Suprapubic skin (tissue), 4 donors: Measurements from ENCODE around the gene NMB.

Source experiments
- EP300 ChIP-seq: sonication (generic); formaldehyde crosslinking; IDR thresholded peaks from one replicate; pipeline ENCODE4 v1.6.1; 2017; ENCODE audit warnings: antibody characterized with exemption
- POLR2A ChIP-seq, 2 donors: fragments of 450-650 bp; IDR thresholded peaks; one replicate each; pipeline ENCODE4 v1.6.1; 2017; ENCODE audit warnings: antibody characterized with exemption in 2 of 2, mild to moderate bottlenecking in 2 of 2, moderate library complexity in 2 of 2
- POLR2AphosphoS5 ChIP-seq, 3 donors: sonication (generic); formaldehyde crosslinking; IDR thresholded peaks; one replicate each; pipeline ENCODE4 v1.6.1; 2017; ENCODE audit warnings: antibody characterized with exemption in 3 of 3
- TF ChIP-seq, protein P1 (sequence below), 2 donors: fragments of 200-600 bp in 1 of 2; fragments of 450-650 bp in 1 of 2; sonication (generic) in 1 of 2; IDR thresholded peaks; one replicate each; pipeline ENCODE4 v1.5.1; 2016 to 2019; ENCODE audit warnings: antibody characterized with exemption in 2 of 2, mild to moderate bottlenecking in 1 of 2, moderate library complexity in 1 of 2

DNA sequence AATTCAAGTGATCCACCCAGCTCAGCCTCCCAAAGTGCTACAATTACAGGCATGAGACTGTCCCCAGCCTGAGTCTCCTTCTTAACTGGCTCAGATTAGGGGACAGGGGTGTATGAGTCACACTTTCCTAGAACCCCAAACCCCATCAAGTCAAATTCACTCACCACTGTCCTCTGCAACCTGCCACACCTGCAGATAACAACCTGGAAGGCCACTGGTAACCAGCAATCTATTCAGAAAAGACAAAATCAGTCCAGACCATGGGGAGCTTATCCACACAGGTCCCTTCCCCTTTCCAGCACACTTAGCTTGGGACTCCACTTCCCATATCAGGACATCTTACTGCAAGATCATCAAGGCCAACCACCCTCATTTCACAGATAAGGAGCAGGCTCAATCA is 10.3 kb downstream of the NMB start:
- TF ChIP-seq, protein P1, sequence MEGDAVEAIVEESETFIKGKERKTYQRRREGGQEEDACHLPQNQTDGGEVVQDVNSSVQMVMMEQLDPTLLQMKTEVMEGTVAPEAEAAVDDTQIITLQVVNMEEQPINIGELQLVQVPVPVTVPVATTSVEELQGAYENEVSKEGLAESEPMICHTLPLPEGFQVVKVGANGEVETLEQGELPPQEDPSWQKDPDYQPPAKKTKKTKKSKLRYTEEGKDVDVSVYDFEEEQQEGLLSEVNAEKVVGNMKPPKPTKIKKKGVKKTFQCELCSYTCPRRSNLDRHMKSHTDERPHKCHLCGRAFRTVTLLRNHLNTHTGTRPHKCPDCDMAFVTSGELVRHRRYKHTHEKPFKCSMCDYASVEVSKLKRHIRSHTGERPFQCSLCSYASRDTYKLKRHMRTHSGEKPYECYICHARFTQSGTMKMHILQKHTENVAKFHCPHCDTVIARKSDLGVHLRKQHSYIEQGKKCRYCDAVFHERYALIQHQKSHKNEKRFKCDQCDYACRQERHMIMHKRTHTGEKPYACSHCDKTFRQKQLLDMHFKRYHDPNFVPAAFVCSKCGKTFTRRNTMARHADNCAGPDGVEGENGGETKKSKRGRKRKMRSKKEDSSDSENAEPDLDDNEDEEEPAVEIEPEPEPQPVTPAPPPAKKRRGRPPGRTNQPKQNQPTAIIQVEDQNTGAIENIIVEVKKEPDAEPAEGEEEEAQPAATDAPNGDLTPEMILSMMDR (IDR thresholded peaks at IDR 0.05): no peak
- TF ChIP-seq EP300: no peak
- TF ChIP-seq POLR2AphosphoS5 (IDR thresholded peaks at IDR 0.05): no peak
- TF ChIP-seq POLR2A (IDR thresholded peaks at IDR 0.05): no peak
